K562 (cell line): Measurements from ENCODE around the gene PGPEP1. TPM values are rescaled to one million over a fixed set of nuclear protein-coding genes. Genes with fewer than 3 reads are reported as not detected.

Experiments
- ATF1 ChIP-seq, 2 experiments: fragments of 450-650 bp in 1 of 2; IDR thresholded peaks; 2 replicates each; pipeline ENCODE4 v1.6.1; 2016; ENCODE audit warnings: missing compliant biosample characterization in 1 of 2, missing genetic modification characterization in 1 of 2
- ATF7 ChIP-seq: fragments of 450-650 bp; IDR thresholded peaks from 2 replicates; pipeline ENCODE4 v1.7.1; 2014; ENCODE audit warnings: mild to moderate bottlenecking, moderate library complexity
- CREB3 ChIP-seq: fragments of 450-650 bp; conservative IDR thresholded peaks from 2 replicates; pipeline ENCODE4 v1.6.1; 2016; ENCODE audit warnings: missing genetic modification characterization, low read depth, mild to moderate bottlenecking, missing compliant biosample characterization, moderate library complexity
- E2F1 ChIP-seq: sonication (generic); formaldehyde crosslinking; IDR thresholded peaks from 2 replicates; pipeline ENCODE4 v1.8.1; 2023; ENCODE audit warnings: mild to moderate bottlenecking, missing genetic modification reagents, moderate library complexity
- MAX ChIP-seq: sonication (generic); formaldehyde crosslinking; IDR thresholded peaks from 2 replicates; pipeline ENCODE4 v1.9.0; 2022; ENCODE audit warnings: mild to moderate bottlenecking, missing genetic modification reagents
- MTA3 ChIP-seq: fragments of 450-650 bp; formaldehyde crosslinking; IDR thresholded peaks from 2 replicates; pipeline ENCODE4 v1.6.1; 2017; ENCODE audit warnings: mild to moderate bottlenecking, borderline replicate concordance
- NONO ChIP-seq, 2 experiments: fragments of 200-400 bp in 1 of 2; fragments of 450-650 bp in 1 of 2; formaldehyde crosslinking in 1 of 2; IDR thresholded peaks; 2 replicates each; pipeline ENCODE4 v1.6.1; 2017; ENCODE audit warnings: low read depth in 2 of 2, mild to moderate bottlenecking in 2 of 2, moderate library complexity in 2 of 2, low read length in 1 of 2
- PCBP2 ChIP-seq: fragments of 200-400 bp; formaldehyde crosslinking; IDR thresholded peaks from 2 replicates; pipeline ENCODE4 v1.6.1; 2018; ENCODE audit warnings: low read length, low read depth, mild to moderate bottlenecking, moderate library complexity; ENCODE audit not compliant: poor library complexity, severe bottlenecking
- PKNOX1 ChIP-seq: fragments of 450-650 bp; IDR thresholded peaks from 2 replicates; pipeline ENCODE4 v1.6.1; 2016
- RAD21 ChIP-seq, 2 experiments: fragments of 250-450 bp in 1 of 2; fragments of 450-650 bp in 1 of 2; sonication (Bioruptor Pico) in 1 of 2; formaldehyde crosslinking in 1 of 2; IDR thresholded peaks in 1 of 2; conservative IDR thresholded peaks in 1 of 2; 2 replicates each; pipeline versions ENCODE4 v1.4.0 to v1.8.0; 2020 to 2022; ENCODE audit warnings: mild to moderate bottlenecking in 2 of 2, moderate library complexity in 1 of 2
- SMAD2 ChIP-seq: fragments of 150-350 bp; IDR thresholded peaks from 2 replicates; pipeline ENCODE4 v1.6.1; 2014; ENCODE audit warnings: low read depth, mild to moderate bottlenecking, low read length
- VEZF1 ChIP-seq: fragments of 200-800 bp; sonication (Bioruptor generic); IDR thresholded peaks from 2 replicates; pipeline ENCODE4 v1.6.1; 2017; ENCODE audit warnings: missing genetic modification characterization, missing compliant biosample characterization
- ZNF431 ChIP-seq: sonication (generic); formaldehyde crosslinking; IDR thresholded peaks from 2 replicates; pipeline ENCODE4 v1.8.0; 2022; ENCODE audit warnings: mild to moderate bottlenecking, missing genetic modification reagents
- ZNF639 ChIP-seq, 2 experiments: fragments of 200-800 bp in 1 of 2; sonication (Bioruptor generic) in 1 of 2; sonication (generic) in 1 of 2; formaldehyde crosslinking in 1 of 2; IDR thresholded peaks in 1 of 2; conservative IDR thresholded peaks in 1 of 2; 2 replicates each; pipeline versions ENCODE4 v1.5.0 to v1.6.1; 2016 to 2020; ENCODE audit warnings: missing compliant biosample characterization in 1 of 2, missing genetic modification characterization in 1 of 2, missing genetic modification reagents in 1 of 2
- polyA plus RNA-seq, 8 experiments: library from polyadenylated mRNA; depleted of rRNA in 4 of 8; stranded (reverse) in 5 of 8; unstranded in 3 of 8; fragments of >200 nt; fragmentation: Nextera tagmentation in 2 of 8; fragmentation: Illumina TruSeq in 1 of 8; extraction: Ambion mirVana in 2 of 8; extraction: Trizol in 1 of 8; gene quantifications; 2 replicates each; pipeline versions ENCODE4 v1.2.1 to v1.2.3, GENCODE V29; 2011 to 2014; ENCODE audit warnings: inconsistent platforms in 1 of 8, missing spikeins in 1 of 8
- total RNA-seq, 7 experiments: library from RNA; depleted of rRNA in 6 of 7; stranded (reverse); fragments of >200 nt in 6 of 7; fragmentation: Illumina TruSeq in 2 of 7; extraction: Trizol in 2 of 7; gene quantifications; 2 replicates each; pipeline versions ENCODE4 v1.2.1 to v1.2.3, GENCODE V29; 2011 to 2021; ENCODE audit warnings: low replicate concordance in 1 of 7
- TF ChIP-seq, protein P1 (sequence below): fragments of 450-650 bp; IDR thresholded peaks from 2 replicates; pipeline ENCODE4 v1.6.1; 2016; ENCODE audit warnings: low read depth, mild to moderate bottlenecking, moderate library complexity

Gene PGPEP1
- total and polyA plus RNA-seq, 9 of the 15 experiments (the other 6 are each of a cell fraction or from before 2014, with no cell fraction given), result 10.0 to 69.6 (median 33.5) TPM

- TF ChIP-seq RAD21 (CRISPR knock-in tag; conservative IDR thresholded peaks at IDR 0.05 in 1 of 2, IDR thresholded peaks at IDR 0.05 in 1 of 2), result 0 out of 4 replicates have a peak, but pooled peaks of 1 of the 2 experiments have one; percentile 10
- 0 out of 2 replicates have a peak, but pooled peaks have one; percentile 22 for TF ChIP-seq MTA3
- no peak for TF ChIP-seq ATF1 (CRISPR knock-in tag; IDR thresholded peaks at IDR 0.05)
- TF ChIP-seq ATF1 (tag; IDR thresholded peaks at IDR 0.05), result peak; percentile 69
- TF ChIP-seq SMAD2, result no peak
- no peak for TF ChIP-seq NONO (IDR thresholded peaks at IDR 0.05; ENCODE audit: low read depth in 2 of 2, low read length in 1 of 2)
- TF ChIP-seq PCBP2, result no peak
- TF ChIP-seq ZNF639 (CRISPR knock-in tag; conservative IDR thresholded peaks at IDR 0.05 in 1 of 2, IDR thresholded peaks at IDR 0.05 in 1 of 2), result no peak
- TF ChIP-seq, protein P1, sequence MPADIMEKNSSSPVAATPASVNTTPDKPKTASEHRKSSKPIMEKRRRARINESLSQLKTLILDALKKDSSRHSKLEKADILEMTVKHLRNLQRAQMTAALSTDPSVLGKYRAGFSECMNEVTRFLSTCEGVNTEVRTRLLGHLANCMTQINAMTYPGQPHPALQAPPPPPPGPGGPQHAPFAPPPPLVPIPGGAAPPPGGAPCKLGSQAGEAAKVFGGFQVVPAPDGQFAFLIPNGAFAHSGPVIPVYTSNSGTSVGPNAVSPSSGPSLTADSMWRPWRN, result 0 out of 2 replicates have a peak, but pooled peaks have one; percentile 47
- TF ChIP-seq PKNOX1, result peak; percentile 37; the same call in 1 of the 2 replicates
- peak; percentile 56; the same call in 1 of the 2 replicates for TF ChIP-seq VEZF1 (CRISPR knock-in tag)
- TF ChIP-seq E2F1 (CRISPR knock-in tag), result 0 out of 2 replicates have a peak, but pooled peaks have one; percentile 32
- TF ChIP-seq CREB3 (tag), result peak; percentile 72; the same call in 1 of the 2 replicates
- peak; percentile 97 for TF ChIP-seq ATF7
- TF ChIP-seq MAX (CRISPR knock-in tag), result peak; percentile 91
- TF ChIP-seq ZNF431 (CRISPR knock-in tag), result 0 out of 2 replicates have a peak, but pooled peaks have one; percentile 30
These were observed 39.7 kb downstream of the PGPEP1 start (continued) for GRCh38 chr19:18379803-18380747.
